Activated naive CD4-positive, alpha-beta T cell treated with anti-CD3 and anti-CD28 coated beads for 36 hours (primary cell): ENCODE results near the gene DYSF. TPM values are rescaled to one million over a fixed set of nuclear protein-coding genes. Genes with fewer than 3 reads are reported as not detected.

Experiments used
- CTCF ChIA-PET: fragments of 350-600 bp; sonication (Branson Sonifier 250); formaldehyde crosslinking; loops from one replicate; lab custom pipeline; 2021; ENCODE audit warnings: antibody characterized with exemption; lab: Charles Lee
- DNase-seq: peaks from one replicate; pipeline ENCODE4 v3.0.0-alpha.2; 2020
- H3K27ac Mint-ChIP-seq: one replicate; pipeline ENCODE4 v1.8.0; 2021; ENCODE audit warnings: mild to moderate bottlenecking, mixed read lengths
- H3K27me3 Mint-ChIP-seq: one replicate; pipeline ENCODE4 v1.8.0; 2021; ENCODE audit warnings: low read depth, mixed read lengths
- H3K36me3 Mint-ChIP-seq: one replicate; pipeline ENCODE4 v1.8.0; 2021; ENCODE audit warnings: low read depth, mixed read lengths
- H3K4me1 Mint-ChIP-seq: one replicate; pipeline ENCODE4 v1.8.0; 2021; ENCODE audit warnings: low read depth, mixed read lengths
- H3K4me3 Mint-ChIP-seq: one replicate; pipeline ENCODE4 v1.8.0; 2021; ENCODE audit warnings: mild to moderate bottlenecking, moderate library complexity, mixed read lengths
- H3K9me3 Mint-ChIP-seq: one replicate; pipeline ENCODE4 v1.8.0; 2021; ENCODE audit warnings: mixed read lengths
- intact Hi-C: fragments of 100-400 bp; cut with micrococcal nuclease; formaldehyde crosslinking; loops from one replicate; pipeline ENCODE4 v1.15.1; 2023
- total RNA-seq, 2 experiments: library from RNA; stranded (reverse); gene quantifications; one replicate each; pipeline ENCODE4 v1.2.3, GENCODE V29; 2021

DYSF gene
- total RNA-seq, 2 experiments from 2014 or later, result 0.05 to 0.07 TPM

DNA sequence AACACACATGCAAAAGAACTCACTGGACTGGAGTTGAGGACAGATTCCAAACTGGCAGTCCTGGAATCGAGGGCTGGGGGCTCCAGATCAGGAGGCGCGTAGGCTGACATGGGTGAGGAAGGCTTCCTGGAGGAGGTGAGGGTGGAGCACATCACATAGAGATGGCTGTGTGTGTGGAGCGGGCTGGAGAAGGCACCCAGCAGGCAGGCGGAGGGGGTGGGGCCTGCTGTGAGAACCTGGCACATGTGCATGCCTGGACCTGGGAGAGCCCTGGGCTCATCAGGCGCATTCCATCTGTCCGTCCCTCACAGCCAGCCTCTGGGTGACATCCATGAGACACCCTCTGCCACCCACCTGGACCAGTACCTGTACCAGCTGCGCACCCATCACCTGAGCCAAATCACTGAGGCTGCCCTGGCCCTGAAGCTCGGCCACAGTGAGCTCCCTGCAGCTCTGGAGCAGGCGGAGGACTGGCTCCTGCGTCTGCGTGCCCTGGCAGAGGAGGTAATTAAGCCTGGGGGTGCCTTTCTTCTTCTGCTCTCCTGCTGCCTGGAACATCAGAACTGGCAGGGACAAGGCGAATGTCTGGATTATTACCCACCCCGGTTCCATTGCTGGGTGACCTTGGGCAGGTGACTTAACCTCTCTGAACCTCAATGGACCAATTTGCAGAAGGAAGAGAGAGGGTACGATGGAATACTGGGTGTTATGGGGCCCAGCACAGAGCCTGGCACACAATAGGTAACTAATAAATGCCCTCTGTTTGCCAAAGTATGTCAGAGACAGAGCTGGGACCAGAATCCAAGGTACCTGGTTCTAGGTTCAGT, 108.3 kb downstream of the DYSF start:
- intact Hi-C loops, result no loop called here
- H3K4me1 Mint-ChIP-seq, result no peaks in the 10 kb centered on the region
- no peaks in the 10 kb centered on the region for H3K36me3 Mint-ChIP-seq
- DNase-seq, result no peak
- no peaks in the 10 kb centered on the region for H3K27me3 Mint-ChIP-seq
- H3K27ac Mint-ChIP-seq, result no peak overlapping the region
- no peaks in the 10 kb centered on the region for H3K9me3 Mint-ChIP-seq
- CTCF ChIA-PET, result interaction anchor here (0.5 kb wide), 1 partner anchor 1242 kb away, joined by 3 read pairs; no protein-coding TSS in a partner anchor
- no peak overlapping the region for H3K4me3 Mint-ChIP-seq

DNA sequence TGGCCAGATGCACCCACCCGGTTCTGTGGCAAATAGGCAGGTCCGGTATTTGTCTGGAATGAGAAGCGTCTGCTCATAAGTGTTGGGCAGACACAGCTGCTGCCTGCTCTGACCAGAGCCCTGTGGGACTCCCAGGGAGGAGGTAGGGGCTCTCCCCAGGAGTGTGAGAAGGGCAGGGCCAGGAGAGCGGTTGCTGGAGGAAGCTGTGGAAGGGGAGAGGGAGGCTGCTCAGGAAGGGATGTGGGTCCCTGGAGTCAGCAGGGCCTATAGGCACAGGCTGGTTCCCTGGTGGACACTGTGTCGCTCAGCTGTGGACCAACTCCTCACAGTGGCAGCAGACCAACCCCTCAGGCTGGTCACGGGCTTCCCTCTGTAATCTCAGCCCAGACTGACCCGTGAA, 109.2 kb downstream of the DYSF start:
- H3K36me3 Mint-ChIP-seq, result no peaks in the 10 kb centered on the region
- intact Hi-C loops, result no loop called here

DNA sequence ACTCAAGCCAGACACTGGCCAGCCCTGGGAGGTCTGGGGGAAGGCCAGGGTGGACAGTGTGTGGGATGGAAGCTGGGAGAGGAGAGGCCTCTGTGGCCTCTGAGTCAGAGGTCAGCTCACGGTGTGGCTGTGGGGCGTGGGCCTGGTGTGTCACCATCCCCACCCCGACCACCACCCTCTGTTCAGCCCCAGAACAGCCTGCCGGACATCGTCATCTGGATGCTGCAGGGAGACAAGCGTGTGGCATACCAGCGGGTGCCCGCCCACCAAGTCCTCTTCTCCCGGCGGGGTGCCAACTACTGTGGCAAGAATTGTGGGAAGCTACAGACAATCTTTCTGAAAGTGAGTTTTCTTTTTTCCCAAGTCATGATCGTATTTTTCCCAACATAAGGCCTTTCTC, 110.5 kb downstream of the DYSF start:
- Mint-ChIP-seq H3K4me1 (no peaks in the 10 kb centered on the region), H3K4me3 (no peak overlapping the region), H3K27ac (no peak overlapping the region), H3K27me3 (no peaks in the 10 kb centered on the region), H3K36me3 (no peaks in the 10 kb centered on the region), H3K9me3 (no peaks in the 10 kb centered on the region)
- intact Hi-C loops, result no loop called here
- CTCF ChIA-PET, result interaction anchor here (1.4 kb wide), 1 partner anchor 12 kb away, joined by 3 read pairs; no protein-coding TSS in a partner anchor
- no peak for DNase-seq

More for the DNA sequence above, 109.2 kb downstream of the DYSF start:
- CTCF ChIA-PET, result interaction anchor here (1.4 kb wide), 1 partner anchor 11 kb away, joined by 3 read pairs; no protein-coding TSS in a partner anchor
- H3K27ac Mint-ChIP-seq, result no peak overlapping the region
- H3K4me1 Mint-ChIP-seq, result no peaks in the 10 kb centered on the region
- H3K9me3 Mint-ChIP-seq, result no peaks in the 10 kb centered on the region
- DNase-seq, result no peak
- no peaks in the 10 kb centered on the region for H3K27me3 Mint-ChIP-seq
- no peak overlapping the region for H3K4me3 Mint-ChIP-seq

- H3K27ac Mint-ChIP-seq, result no peak overlapping the region
- H3K4me3 Mint-ChIP-seq, result no peak overlapping the region
- H3K27me3 Mint-ChIP-seq, result no peaks in the 10 kb centered on the region
- DNase-seq, result no peak
- CTCF ChIA-PET, result no interaction called here
- no peaks in the 10 kb centered on the region for H3K9me3 Mint-ChIP-seq
- no peaks in the 10 kb centered on the region for H3K36me3 Mint-ChIP-seq
- no peaks in the 10 kb centered on the region for H3K4me1 Mint-ChIP-seq
- intact Hi-C loops, result no loop called here
Measured at GRCh38 chr2:71564361-71564760, 111.0 kb downstream of the DYSF start.

DNA sequence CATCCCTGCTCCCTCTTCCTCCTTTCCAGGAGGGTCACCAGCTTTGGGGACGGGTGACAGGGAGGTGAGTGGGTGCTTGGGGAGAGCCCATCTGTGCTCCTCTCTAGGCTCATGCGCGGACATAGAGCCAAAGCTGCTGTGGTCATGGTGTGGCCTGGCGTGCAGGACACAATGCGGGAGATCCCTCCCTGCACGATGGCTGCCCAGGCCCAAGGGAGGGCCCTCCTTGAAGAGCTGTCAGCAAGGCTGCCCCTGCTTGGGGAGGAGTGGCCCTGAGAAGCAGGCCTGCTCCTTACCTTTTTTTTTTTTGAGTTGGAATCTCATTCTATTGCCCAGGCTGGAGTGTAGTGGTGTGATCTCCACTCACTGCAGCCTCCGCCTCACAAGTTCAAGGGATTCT, 111.4 kb downstream of the DYSF start:
- H3K27me3 Mint-ChIP-seq, result no peaks in the 10 kb centered on the region
- H3K4me3 Mint-ChIP-seq, result no peak overlapping the region
- H3K27ac Mint-ChIP-seq, result no peak overlapping the region
- H3K9me3 Mint-ChIP-seq, result no peaks in the 10 kb centered on the region
- no peaks in the 10 kb centered on the region for H3K36me3 Mint-ChIP-seq
- intact Hi-C loops, result no loop called here
- CTCF ChIA-PET, result no interaction called here
- H3K4me1 Mint-ChIP-seq, result no peaks in the 10 kb centered on the region
- DNase-seq, result no peak

GRCh38 chr2:71566372-71566771, 113.0 kb downstream of the DYSF start:
- CTCF ChIA-PET, result no interaction called here
- DNase-seq, result no peak
- no peaks in the 10 kb centered on the region for H3K4me1 Mint-ChIP-seq
- no peaks in the 10 kb centered on the region for H3K36me3 Mint-ChIP-seq
- H3K9me3 Mint-ChIP-seq, result no peaks in the 10 kb centered on the region
- H3K27me3 Mint-ChIP-seq, result no peaks in the 10 kb centered on the region
- intact Hi-C loops, result no loop called here
- no peak overlapping the region for H3K4me3 Mint-ChIP-seq
- no peak overlapping the region for H3K27ac Mint-ChIP-seq

- Mint-ChIP-seq H3K4me3 (no peak overlapping the region), H3K27ac (no peak overlapping the region), H3K36me3 (no peaks in the 10 kb centered on the region), H3K4me1 (no peaks in the 10 kb centered on the region), H3K27me3 (no peaks in the 10 kb centered on the region), H3K9me3 (no peaks in the 10 kb centered on the region)
- DNase-seq, result no peak
- CTCF ChIA-PET, result interaction anchor here (1.6 kb wide), 1 partner anchor 21 kb away, joined by 4 read pairs; no protein-coding TSS in a partner anchor
- intact Hi-C loops, result no loop called here
Measured at GRCh38 chr2:71567625-71568024, 114.3 kb downstream of the DYSF start.

DNA sequence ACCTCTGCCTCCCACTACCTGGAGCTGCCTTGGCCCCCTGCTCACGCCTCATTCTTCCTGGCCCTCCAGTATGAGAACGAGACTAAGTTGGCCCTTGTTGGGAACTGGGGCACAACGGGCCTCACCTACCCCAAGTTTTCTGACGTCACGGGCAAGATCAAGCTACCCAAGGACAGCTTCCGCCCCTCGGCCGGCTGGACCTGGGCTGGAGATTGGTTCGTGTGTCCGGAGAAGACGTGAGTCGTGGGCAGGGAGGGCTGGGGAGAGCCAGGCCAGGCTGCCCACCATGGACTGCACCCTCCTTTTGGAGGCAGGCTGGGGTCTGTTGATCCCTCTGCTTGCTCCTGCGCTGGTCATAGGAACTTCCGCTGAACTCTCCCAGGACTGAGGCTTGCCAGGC, 114.7 kb downstream of the DYSF start:
- CTCF ChIA-PET, result interaction anchor here (1.6 kb wide), 1 partner anchor 22 kb away, joined by 4 read pairs; no protein-coding TSS in a partner anchor
- intact Hi-C loops, result no loop called here
- no peak for DNase-seq
- no peaks in the 10 kb centered on the region for H3K36me3 Mint-ChIP-seq
- no peaks in the 10 kb centered on the region for H3K27me3 Mint-ChIP-seq
- no peak overlapping the region for H3K27ac Mint-ChIP-seq
- no peaks in the 10 kb centered on the region for H3K9me3 Mint-ChIP-seq
- no peak overlapping the region for H3K4me3 Mint-ChIP-seq
- no peaks in the 10 kb centered on the region for H3K4me1 Mint-ChIP-seq

GRCh38 chr2:71570511-71570910, 117.2 kb downstream of the DYSF start:
- Mint-ChIP-seq H3K36me3 (no peaks in the 10 kb centered on the region), H3K27me3 (no peaks in the 10 kb centered on the region), H3K27ac (no peak overlapping the region), H3K4me1 (no peaks in the 10 kb centered on the region), H3K9me3 (no peaks in the 10 kb centered on the region), H3K4me3 (no peak overlapping the region)
- DNase-seq, result no peak
- CTCF ChIA-PET, result no interaction called here
- intact Hi-C loops, result no loop called here

- Mint-ChIP-seq H3K9me3 (no peaks in the 10 kb centered on the region), H3K27ac (no peak overlapping the region), H3K4me1 (no peaks in the 10 kb centered on the region), H3K4me3 (no peak overlapping the region), H3K36me3 (no peaks in the 10 kb centered on the region), H3K27me3 (no peaks in the 10 kb centered on the region)
- no peak for DNase-seq
- intact Hi-C loops, result no loop called here
- CTCF ChIA-PET, result no interaction called here
Measured at GRCh38 chr2:71570951-71571460, 117.6 kb downstream of the DYSF start.

DNA sequence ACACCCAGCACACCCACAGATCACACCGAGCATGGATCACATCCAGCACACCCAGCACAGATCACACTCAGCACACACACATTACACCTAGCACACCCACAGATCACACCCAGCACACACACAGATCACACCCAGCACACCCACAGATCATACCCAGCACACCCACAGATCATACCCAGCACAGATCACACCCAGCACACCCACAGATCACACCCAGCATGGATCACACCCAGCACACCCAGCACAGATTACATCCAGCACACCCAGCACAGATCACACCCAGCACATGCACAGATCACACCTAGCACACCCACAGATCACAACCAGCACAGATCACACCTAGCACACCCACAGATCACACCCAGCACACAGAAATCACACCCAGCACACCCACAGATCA, 118.6 kb downstream of the DYSF start:
- Mint-ChIP-seq H3K36me3 (no peaks in the 10 kb centered on the region), H3K4me1 (no peaks in the 10 kb centered on the region), H3K27me3 (no peaks in the 10 kb centered on the region), H3K27ac (no peak overlapping the region), H3K4me3 (no peak overlapping the region), H3K9me3 (no peaks in the 10 kb centered on the region)
- intact Hi-C loops, result no loop called here
- no peak for DNase-seq
- CTCF ChIA-PET, result no interaction called here

DNA sequence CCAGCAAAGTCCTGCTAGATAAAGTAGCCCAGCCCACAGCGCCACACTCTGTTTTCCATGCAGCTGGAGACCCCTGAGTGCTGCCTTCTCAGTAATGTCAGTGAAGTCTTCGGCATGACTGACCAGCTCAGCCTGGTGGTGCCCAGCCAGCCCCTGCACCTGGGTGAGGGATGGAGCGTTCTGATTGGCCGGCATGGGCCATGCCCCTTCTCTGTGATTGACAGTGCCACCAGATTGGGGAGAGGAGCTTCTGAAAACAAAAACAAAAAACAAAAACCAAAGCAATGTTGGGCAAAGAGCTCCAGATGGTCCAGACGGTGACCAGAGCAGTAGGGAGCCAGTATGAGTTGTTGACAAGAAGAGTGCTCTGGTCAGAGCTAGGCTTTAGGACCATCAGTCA, 122.6 kb downstream of the DYSF start:
- no peak for DNase-seq
- H3K27me3 Mint-ChIP-seq, result no peaks in the 10 kb centered on the region
- no peaks in the 10 kb centered on the region for H3K9me3 Mint-ChIP-seq
- H3K4me3 Mint-ChIP-seq, result no peak overlapping the region
- H3K36me3 Mint-ChIP-seq, result no peaks in the 10 kb centered on the region
- no peak overlapping the region for H3K27ac Mint-ChIP-seq
- H3K4me1 Mint-ChIP-seq, result no peaks in the 10 kb centered on the region
- intact Hi-C loops, result no loop called here
- CTCF ChIA-PET, result interaction anchor here (1.2 kb wide), 1 partner anchor 33 kb away, joined by 4 read pairs; no protein-coding TSS in a partner anchor

DNA sequence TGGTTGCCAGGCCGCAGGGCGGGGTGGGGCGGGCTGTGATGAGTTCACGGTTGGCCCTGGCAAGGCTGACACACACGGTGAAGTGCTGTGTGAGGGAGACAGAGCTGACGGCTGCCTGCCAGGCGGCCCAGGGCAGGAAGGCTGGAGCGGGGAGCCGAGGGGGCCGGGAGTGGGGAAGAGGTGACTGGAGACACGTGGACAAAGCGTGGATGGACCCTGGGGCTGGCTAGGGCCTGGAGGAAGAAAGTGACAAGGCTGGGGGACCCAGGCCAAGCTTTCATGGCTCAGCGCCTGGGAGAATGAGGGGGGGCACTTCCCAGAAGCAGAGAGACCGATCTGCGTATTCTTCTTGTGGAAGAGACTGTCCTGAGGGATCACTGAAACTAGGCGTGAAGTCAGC, 123.2 kb downstream of the DYSF start:
- H3K9me3 Mint-ChIP-seq, result no peaks in the 10 kb centered on the region
- no peak overlapping the region for H3K27ac Mint-ChIP-seq

More for the DNA sequence above, 123.2 kb downstream of the DYSF start:
- no peaks in the 10 kb centered on the region for H3K27me3 Mint-ChIP-seq
- DNase-seq, result no peak
- no peaks in the 10 kb centered on the region for H3K4me1 Mint-ChIP-seq
- CTCF ChIA-PET, result interaction anchor here (1.2 kb wide), 1 partner anchor 33 kb away, joined by 4 read pairs; no protein-coding TSS in a partner anchor
- no peak overlapping the region for H3K4me3 Mint-ChIP-seq
- intact Hi-C loops, result no loop called here
- no peaks in the 10 kb centered on the region for H3K36me3 Mint-ChIP-seq
